Lower leg skin (tissue), 4 donors: Measurements from ENCODE around the gene SPCS3. TPM values are rescaled to one million over a fixed set of nuclear protein-coding genes. Genes with fewer than 3 reads are reported as not detected.
"Not testable (repeated sequence)": the region's sequence is repeated elsewhere in the genome, so short reads cannot be mapped to it uniquely, and the experiment has no call there.

ENCODE experiments used
- DNase-seq, 2 donors: peaks; one replicate each; pipeline ENCODE4 v3.0.0-alpha.2; 2019; ENCODE audit warnings: low spot score in 2 of 2
- H3K4me3 ChIP-seq: fragments of 200-600 bp; sonication (generic); 2 replicates; pipeline ENCODE4 v1.5.1; 2017; ENCODE audit warnings: mild to moderate bottlenecking, low read depth; ENCODE audit not compliant: poor library complexity, severe bottlenecking
- CTCF ChIP-seq, 3 donors: fragments of 450-650 bp; IDR thresholded peaks; one replicate each; pipeline ENCODE4 v1.5.1; 2016; ENCODE audit warnings: antibody characterized with exemption in 3 of 3, mild to moderate bottlenecking in 3 of 3, moderate library complexity in 2 of 3
- POLR2A ChIP-seq, 2 donors: fragments of 450-650 bp; IDR thresholded peaks; one replicate each; pipeline ENCODE4 v1.6.1; 2016 to 2017; ENCODE audit warnings: antibody characterized with exemption in 2 of 2, mild to moderate bottlenecking in 1 of 2, moderate library complexity in 1 of 2
- WGBS, 2 donors: methylation state at CpG; one replicate each; pipeline ENCODE4 v1.1.5; 2018; 5-methylcytosine and 5-hydroxymethylcytosine counted together
- intact Hi-C: fragments of 100-400 bp; cut with DNase I; formaldehyde crosslinking; loops from one replicate; pipeline ENCODE4 v1.15.0; 2023; ENCODE audit warnings: low total_unique reads
- total RNA-seq, 4 donors: library from RNA; depleted of rRNA; stranded (reverse); fragments of >200 nt; gene quantifications; one replicate each; pipeline ENCODE4 v1.1.0, GENCODE V29; 2016

The SPCS3 gene
- total RNA-seq, 4 donors from 2014 or later = 39.8 to 54.5 (median 44.3) TPM

DNA sequence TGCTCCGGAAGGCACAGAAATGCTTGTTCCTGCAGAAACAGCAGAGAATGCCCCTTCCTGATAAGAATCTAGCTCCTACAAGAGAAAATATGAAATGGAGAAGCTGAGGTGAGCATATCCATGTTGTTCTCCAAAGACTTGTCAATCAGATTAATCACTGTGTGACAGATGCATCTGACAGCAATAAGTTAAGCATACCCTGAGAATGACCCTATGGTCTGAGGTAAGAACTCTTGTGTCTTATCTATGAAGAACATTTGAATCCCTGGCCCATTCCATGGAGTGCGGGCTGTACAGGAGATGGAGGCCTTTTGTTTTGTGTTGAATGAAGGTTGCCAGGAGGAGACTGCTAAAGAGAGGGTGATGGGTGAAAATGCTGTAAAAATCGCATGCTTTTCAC is 29.2 kb upstream of the SPCS3 start:
- no peak for TF ChIP-seq CTCF (IDR thresholded peaks at IDR 0.05)
- TF ChIP-seq POLR2A (IDR thresholded peaks at IDR 0.05) = no peak
- DNase-seq = no peak
- intact Hi-C loops = no loop called here
- no peak overlapping the region for H3K4me3 ChIP-seq
- WGBS, 2 donors = 90 to 92% methylated on average over 3 of the region's 3 CpGs

- WGBS, 2 donors = 87 to 89% methylated on average over 3 of the region's 3 CpGs
- H3K4me3 ChIP-seq = no peak overlapping the region
- no peak for TF ChIP-seq POLR2A (IDR thresholded peaks at IDR 0.05)
- TF ChIP-seq CTCF (IDR thresholded peaks at IDR 0.05) = no peak
- intact Hi-C loops = no loop called here
- no peak for DNase-seq
Measured at GRCh38 chr4:176291748-176292147, 28.0 kb upstream of the SPCS3 start.

- WGBS, 2 donors = 90 to 96% methylated on average over 1 of the region's 1 CpG
- intact Hi-C loops = no loop called here
- no peak for TF ChIP-seq CTCF (IDR thresholded peaks at IDR 0.05)
- no peak for TF ChIP-seq POLR2A (IDR thresholded peaks at IDR 0.05)
- DNase-seq = no peak
- H3K4me3 ChIP-seq = no peak overlapping the region
Measured at GRCh38 chr4:176292920-176293319, 26.8 kb upstream of the SPCS3 start.

DNA sequence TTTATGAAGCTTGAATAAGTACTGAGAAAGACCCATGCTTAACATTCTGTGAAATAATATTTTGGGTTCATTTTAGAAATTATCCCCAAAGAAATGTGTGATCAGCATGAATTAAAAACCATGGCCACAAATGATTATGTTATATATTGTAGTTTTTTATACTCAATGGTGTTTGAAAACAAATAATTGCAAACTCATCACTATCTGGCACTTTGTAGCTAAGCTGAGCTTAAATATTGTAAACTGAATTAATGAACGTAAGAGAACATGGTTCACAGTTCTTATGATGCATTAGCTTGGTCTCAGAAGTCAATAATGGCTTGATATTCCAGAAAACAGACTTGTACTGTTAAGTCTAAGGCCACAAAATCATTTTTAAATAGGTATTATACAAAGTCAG is 26.1 kb upstream of the SPCS3 start:
- no peak overlapping the region for H3K4me3 ChIP-seq
- intact Hi-C loops = no loop called here
- no peak for DNase-seq
- no peak for TF ChIP-seq CTCF (IDR thresholded peaks at IDR 0.05)
- WGBS, 2 donors = 85 to 90% methylated on average over 1 of the region's 1 CpG

DNA sequence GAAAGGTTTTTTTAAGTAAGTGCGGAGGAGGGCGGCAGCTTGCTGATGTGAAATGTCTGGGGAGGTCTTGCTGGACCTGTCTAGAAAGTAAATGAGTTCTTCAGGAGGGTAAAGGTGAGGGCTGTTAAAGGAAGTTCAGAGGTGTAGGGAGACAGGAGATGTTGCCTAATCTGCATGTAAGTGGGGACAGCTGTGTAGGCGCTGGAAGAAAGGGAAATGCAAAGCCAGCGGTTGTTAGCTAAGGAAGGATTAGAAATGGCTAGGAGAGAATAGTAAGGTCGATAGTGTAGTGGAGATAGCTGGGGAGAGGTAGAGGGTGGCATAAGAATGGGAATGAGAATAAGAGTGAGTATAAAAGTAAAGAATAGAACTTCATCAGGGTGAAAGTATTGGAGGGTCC is 23.9 kb upstream of the SPCS3 start:
- DNase-seq, intact Hi-C loops, H3K4me3 ChIP-seq: not testable (repeated sequence)
- WGBS, 2 donors = 53 to 69% methylated on average over 5 of the region's 5 CpGs

DNA sequence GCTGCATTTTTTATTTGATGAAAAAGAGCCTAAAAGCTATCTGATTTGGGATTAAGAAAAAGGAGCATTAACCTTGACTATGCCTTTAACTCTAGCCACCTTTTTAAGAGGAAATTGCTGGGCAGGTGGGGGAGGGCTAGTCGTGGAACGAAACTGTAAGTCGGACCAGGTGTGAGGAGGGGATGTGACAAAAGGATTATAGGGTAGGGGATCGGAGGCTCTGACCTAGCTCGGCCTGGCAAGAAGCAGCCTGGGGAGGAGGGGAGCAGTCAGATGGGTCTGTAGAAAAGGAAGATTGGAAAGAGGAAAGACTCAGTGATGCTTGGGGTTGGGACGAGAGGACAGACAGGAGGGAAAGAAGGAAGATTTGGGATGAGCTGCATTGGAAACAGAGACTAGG is 21.1 kb upstream of the SPCS3 start:
- TF ChIP-seq CTCF (IDR thresholded peaks at IDR 0.05) (no peak), POLR2A (IDR thresholded peaks at IDR 0.05) (no peak)
- no peak for DNase-seq
- intact Hi-C loops = no loop called here
- no peak overlapping the region for H3K4me3 ChIP-seq
- 53% methylated on average over 6 of the region's 6 CpGs for WGBS, 2 donors
